Mesendoderm (in vitro differentiated cells): ENCODE data around the gene CDKN2B.

ENCODE experiments used
- DNase-seq: peaks from one replicate; pipeline ENCODE4 v3.0.0; 2013
- H2AK5ac ChIP-seq: 2 replicates; pipeline ENCODE4 v1.6.1; 2013; ENCODE audit warnings: low read length, inconsistent platforms
- H2BK120ac ChIP-seq: 2 replicates; pipeline ENCODE4 v1.6.1; 2013; ENCODE audit warnings: low read depth, mild to moderate bottlenecking, low read length, moderate library complexity, mixed read lengths
- H2BK15ac ChIP-seq: replicated peaks from 2 replicates; pipeline ENCODE4 v1.6.1; 2013; ENCODE audit warnings: low read depth, mild to moderate bottlenecking, moderate library complexity
- H2BK5ac ChIP-seq: 2 replicates; pipeline ENCODE4 v1.6.1; 2013; ENCODE audit warnings: low read length, inconsistent platforms
- H3K18ac ChIP-seq: 2 replicates; pipeline ENCODE4 v1.6.1; 2013; ENCODE audit warnings: mild to moderate bottlenecking, low read length, mixed read lengths
- H3K23ac ChIP-seq: one replicate; pipeline ENCODE4 v1.6.1; 2013; ENCODE audit warnings: low read length
- H3K27ac ChIP-seq: 2 replicates; pipeline ENCODE4 v1.5.1; 2013; ENCODE audit warnings: low read depth, mild to moderate bottlenecking, inconsistent platforms, low read length, moderate library complexity
- H3K27me3 ChIP-seq: 2 replicates; pipeline ENCODE4 v1.6.1; 2013; ENCODE audit warnings: low read length, control low read depth, mild to moderate bottlenecking, inconsistent platforms; ENCODE audit not compliant: insufficient read depth, poor library complexity
- H3K36me3 ChIP-seq: 2 replicates; pipeline ENCODE4 v1.6.1; 2013; ENCODE audit warnings: low read length, inconsistent platforms; ENCODE audit not compliant: control insufficient read depth, insufficient read depth
- H3K4ac ChIP-seq: one replicate; pipeline ENCODE4 v1.6.1; 2013; ENCODE audit warnings: low read depth, mild to moderate bottlenecking, low read length, moderate library complexity
- H3K4me1 ChIP-seq: 2 replicates; pipeline ENCODE4 v1.6.1; 2013; ENCODE audit warnings: low read depth, low read length, inconsistent platforms; ENCODE audit not compliant: control insufficient read depth
- H3K4me2 ChIP-seq: 2 replicates; pipeline ENCODE4 v1.6.1; 2013; ENCODE audit warnings: low read length
- H3K4me3 ChIP-seq: 2 replicates; pipeline ENCODE4 v1.5.1; 2013; ENCODE audit warnings: mild to moderate bottlenecking, low read length
- H3K56ac ChIP-seq: one replicate; pipeline ENCODE4 v1.6.1; 2013; ENCODE audit warnings: low read length
- H3K79me1 ChIP-seq: 2 replicates; pipeline ENCODE4 v1.6.1; 2013; ENCODE audit warnings: low read length, inconsistent platforms
- H3K79me2 ChIP-seq: 2 replicates; pipeline ENCODE4 v1.6.1; 2013; ENCODE audit warnings: mild to moderate bottlenecking, low read length; ENCODE audit not compliant: control insufficient read depth, insufficient read depth
- H3K9ac ChIP-seq: 2 replicates; pipeline ENCODE4 v1.6.1; 2013; ENCODE audit warnings: low read length, inconsistent platforms
- H4K5ac ChIP-seq: one replicate; pipeline ENCODE4 v1.6.1; 2013; ENCODE audit warnings: low read length
- H4K8ac ChIP-seq: one replicate; pipeline ENCODE4 v1.6.1; 2013; ENCODE audit warnings: low read depth, mild to moderate bottlenecking, control low read depth, low read length, moderate library complexity
- WGBS: extraction: QIAGEN DNeasy Blood & Tissue Kit; methylation state at CpG from one replicate; pipeline ENCODE4 v1.1.7; 2013; ENCODE audit warnings: low lambda C conversion rate, missing lambda C conversion rate; ENCODE audit not compliant: insufficient coverage; ENCODE audit errors: extremely low coverage; 5-methylcytosine and 5-hydroxymethylcytosine counted together

CDKN2B gene

GRCh38 chr9:21985964-21986667 is 23.0 kb downstream of the CDKN2B start:
- WGBS = no CpG with 5 or more reads among the region's 5 CpGs

GRCh38 chr9:21984101-21984500 is 25.0 kb downstream of the CDKN2B start:
- Histone ChIP-seq H3K4me3 (no peak overlapping the region), H4K5ac (no peak overlapping the region), H3K23ac (no peak overlapping the region), H2BK120ac (no peak overlapping the region), H3K36me3 (no peaks in the 10 kb centered on the region), H2BK5ac (no peak overlapping the region), H3K4ac (no peak overlapping the region), H3K27ac (no peak overlapping the region), H4K8ac (no peak overlapping the region), H2BK15ac (no peak overlapping the region), H3K4me1 (no peaks in the 10 kb centered on the region), H3K4me2 (no peak overlapping the region), H3K18ac (no peak overlapping the region), H3K9ac (no peak overlapping the region), H2AK5ac (no peak overlapping the region), H3K27me3 (peaks cover 18% of the 10 kb centered on the region), H3K56ac (no peak overlapping the region), H3K79me2 (no peaks in the 10 kb centered on the region), H3K79me1 (no peaks in the 10 kb centered on the region)
- DNase-seq = no peak

More at GRCh38 chr9:21985964-21986667, 23.0 kb downstream of the CDKN2B start:
- Histone ChIP-seq H3K18ac (no peak overlapping the region), H3K27ac (no peak overlapping the region), H3K23ac (no peak overlapping the region), H2AK5ac (no peak overlapping the region), H4K8ac (no peak overlapping the region), H3K4me3 (no peak overlapping the region), H4K5ac (no peak overlapping the region), H3K27me3 (peaks cover 25% of the 10 kb centered on the region), H2BK15ac (no peak overlapping the region), H3K9ac (no peak overlapping the region), H3K79me1 (no peaks in the 10 kb centered on the region), H3K4me2 (no peak overlapping the region), H2BK5ac (no peak overlapping the region), H3K79me2 (no peaks in the 10 kb centered on the region), H3K4ac (no peak overlapping the region), H2BK120ac (no peak overlapping the region), H3K36me3 (no peaks in the 10 kb centered on the region), H3K56ac (no peak overlapping the region), H3K4me1 (no peaks in the 10 kb centered on the region)
- DNase-seq = no peak

DNA sequence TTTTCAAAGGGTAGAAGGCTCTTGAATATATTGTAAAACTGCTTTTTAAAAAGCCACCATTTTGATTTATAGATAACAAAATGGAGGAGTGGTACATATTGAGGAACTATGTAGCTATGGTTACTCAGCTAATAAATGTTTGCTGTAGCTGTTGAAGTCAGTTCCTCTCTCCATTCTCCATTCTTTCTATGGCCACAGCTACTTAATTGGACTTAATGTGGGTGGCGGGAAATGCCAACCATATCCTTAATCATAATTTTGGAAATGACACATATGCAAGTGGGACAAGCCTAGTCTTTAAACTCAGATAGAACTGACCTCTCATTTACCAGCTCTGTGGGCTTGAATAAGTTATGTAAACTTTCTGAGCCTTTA is 25.6 kb downstream of the CDKN2B start:
- no peaks in the 10 kb centered on the region for H3K36me3 ChIP-seq
- no peak overlapping the region for H2BK120ac ChIP-seq
- H3K27ac ChIP-seq = no peak overlapping the region
- WGBS = no CpG with 5 or more reads among the region's 1 CpG
- H3K23ac ChIP-seq = no peak overlapping the region
- no peak overlapping the region for H3K18ac ChIP-seq
- H3K27me3 ChIP-seq = peaks cover 18% of the 10 kb centered on the region
- no peaks in the 10 kb centered on the region for H3K79me1 ChIP-seq
- no peak overlapping the region for H4K8ac ChIP-seq
- DNase-seq = no peak
- H4K5ac ChIP-seq = no peak overlapping the region
- H2BK15ac ChIP-seq = no peak overlapping the region
- H3K4me3 ChIP-seq = no peak overlapping the region
- no peak overlapping the region for H3K56ac ChIP-seq
- no peaks in the 10 kb centered on the region for H3K4me1 ChIP-seq
- H3K4ac ChIP-seq = no peak overlapping the region
- no peak overlapping the region for H2BK5ac ChIP-seq
- H2AK5ac ChIP-seq = no peak overlapping the region
- H3K79me2 ChIP-seq = no peaks in the 10 kb centered on the region
- H3K4me2 ChIP-seq = no peak overlapping the region
- H3K9ac ChIP-seq = no peak overlapping the region

DNA sequence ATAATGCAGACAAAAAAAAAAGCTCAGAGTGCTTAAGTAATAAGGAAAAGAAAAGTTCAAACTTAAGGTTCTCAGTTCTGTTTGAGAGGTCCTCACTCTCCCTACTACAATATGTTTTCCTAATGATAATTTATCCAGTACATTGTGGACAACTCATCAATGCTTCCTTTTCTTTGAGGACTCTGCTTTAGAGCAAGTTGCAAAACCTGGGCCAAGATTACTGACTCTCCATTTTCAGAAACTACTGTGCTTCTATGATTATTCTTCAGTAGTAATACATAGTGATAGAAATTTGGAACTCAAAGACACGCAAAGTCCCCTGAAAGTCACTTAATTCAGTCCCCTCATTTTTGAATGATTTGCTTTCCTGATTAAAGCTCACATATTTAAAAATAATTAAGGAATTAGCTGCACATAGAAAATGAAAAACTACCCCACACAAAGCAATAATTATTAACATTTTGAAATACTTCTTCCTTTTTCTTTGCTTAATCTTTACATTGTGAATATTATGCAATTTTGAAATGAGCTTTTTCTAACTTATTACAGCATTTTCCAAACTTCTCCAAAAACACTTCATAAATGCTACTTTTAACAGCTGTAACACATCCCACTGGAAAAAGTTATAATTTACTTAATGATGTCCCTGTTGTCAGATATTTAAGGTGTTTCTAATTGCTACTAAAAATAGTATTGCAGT is 26.1 kb downstream of the CDKN2B start:
- Histone ChIP-seq H2AK5ac (no peak overlapping the region), H3K36me3 (no peaks in the 10 kb centered on the region), H3K4ac (no peak overlapping the region), H3K4me1 (no peaks in the 10 kb centered on the region), H3K27me3 (peaks cover 16% of the 10 kb centered on the region), H2BK15ac (no peak overlapping the region), H2BK5ac (no peak overlapping the region), H3K27ac (no peak overlapping the region), H3K56ac (no peak overlapping the region), H3K79me2 (no peaks in the 10 kb centered on the region), H3K9ac (no peak overlapping the region), H3K18ac (no peak overlapping the region), H3K23ac (no peak overlapping the region), H2BK120ac (no peak overlapping the region), H4K5ac (no peak overlapping the region), H3K4me2 (no peak overlapping the region), H3K4me3 (no peak overlapping the region), H4K8ac (no peak overlapping the region), H3K79me1 (no peaks in the 10 kb centered on the region)
- WGBS = no CpG with 5 or more reads among the region's 1 CpG
- no peak for DNase-seq

- Histone ChIP-seq H3K18ac (no peak overlapping the region), H3K27ac (no peak overlapping the region), H3K79me2 (no peaks in the 10 kb centered on the region), H3K4ac (no peak overlapping the region), H3K56ac (no peak overlapping the region), H3K27me3 (peaks cover 19% of the 10 kb centered on the region), H3K4me3 (no peak overlapping the region), H3K4me2 (no peak overlapping the region), H2BK15ac (no peak overlapping the region), H4K8ac (no peak overlapping the region), H3K36me3 (no peaks in the 10 kb centered on the region), H4K5ac (no peak overlapping the region), H2AK5ac (no peak overlapping the region), H3K9ac (no peak overlapping the region), H2BK5ac (no peak overlapping the region), H3K23ac (no peak overlapping the region), H3K79me1 (no peaks in the 10 kb centered on the region), H3K4me1 (no peaks in the 10 kb centered on the region), H2BK120ac (no peak overlapping the region)
- no CpG with 5 or more reads among the region's 1 CpG for WGBS
- no peak for DNase-seq
Observed at GRCh38 chr9:21982391-21982790, 26.7 kb downstream of the CDKN2B start.
